Measurements from ENCODE around the gene FSD1. TPM values are rescaled to one million over a fixed set of nuclear protein-coding genes. Genes with fewer than 3 reads are reported as not detected.
"Not testable (repeated sequence)": the region's sequence is repeated elsewhere in the genome, so short reads cannot be mapped to it uniquely, and the experiment has no call there.

FSD1 gene
- total RNA-seq, 2 experiments from 2014 or later: 0.98 to 1.0 TPM

GRCh38 chr19:4284974-4285373, 19.4 kb upstream of the FSD1 start:
- ChIA-PET POLR2A (no interaction called here), CTCF (no interaction called here)
- H3K36me3 ChIP-seq (ENCODE audit: insufficient read depth, low read length): no peaks in the 10 kb centered on the region
- Mint-ChIP-seq H3K36me3 (ENCODE audit: low read depth) (no peaks in the 10 kb centered on the region), H3K27ac (no peak overlapping the region), H3K4me3 (no peak overlapping the region), H3K27me3 (peaks cover 13% of the 10 kb centered on the region), H3K4me1 (ENCODE audit: low read depth) (no peaks in the 10 kb centered on the region), H3K9me3 (no peaks in the 10 kb centered on the region)
- H3K4me3 ChIP-seq (ENCODE audit: low read length): no peak overlapping the region
- peaks cover 11% of the 10 kb centered on the region in 2 experiments for H3K27me3 ChIP-seq (ENCODE audit: control insufficient read depth in 1 of 2, insufficient read depth in 2 of 2, low read length in 2 of 2)
- TF ChIP-seq, protein P1, sequence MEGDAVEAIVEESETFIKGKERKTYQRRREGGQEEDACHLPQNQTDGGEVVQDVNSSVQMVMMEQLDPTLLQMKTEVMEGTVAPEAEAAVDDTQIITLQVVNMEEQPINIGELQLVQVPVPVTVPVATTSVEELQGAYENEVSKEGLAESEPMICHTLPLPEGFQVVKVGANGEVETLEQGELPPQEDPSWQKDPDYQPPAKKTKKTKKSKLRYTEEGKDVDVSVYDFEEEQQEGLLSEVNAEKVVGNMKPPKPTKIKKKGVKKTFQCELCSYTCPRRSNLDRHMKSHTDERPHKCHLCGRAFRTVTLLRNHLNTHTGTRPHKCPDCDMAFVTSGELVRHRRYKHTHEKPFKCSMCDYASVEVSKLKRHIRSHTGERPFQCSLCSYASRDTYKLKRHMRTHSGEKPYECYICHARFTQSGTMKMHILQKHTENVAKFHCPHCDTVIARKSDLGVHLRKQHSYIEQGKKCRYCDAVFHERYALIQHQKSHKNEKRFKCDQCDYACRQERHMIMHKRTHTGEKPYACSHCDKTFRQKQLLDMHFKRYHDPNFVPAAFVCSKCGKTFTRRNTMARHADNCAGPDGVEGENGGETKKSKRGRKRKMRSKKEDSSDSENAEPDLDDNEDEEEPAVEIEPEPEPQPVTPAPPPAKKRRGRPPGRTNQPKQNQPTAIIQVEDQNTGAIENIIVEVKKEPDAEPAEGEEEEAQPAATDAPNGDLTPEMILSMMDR (IDR thresholded peaks at IDR 0.05): no peak
- H3K4me1 ChIP-seq (ENCODE audit: insufficient read depth, low read length): peaks cover 2% of the 10 kb centered on the region
- DNase-seq (no peak), ATAC-seq (ENCODE audit: poor library complexity) (no peak)
- H3K27ac ChIP-seq (ENCODE audit: low read depth in 1 of 2, low read length in 2 of 2): no peak overlapping the region
- H3K9me3 ChIP-seq (ENCODE audit: control insufficient read depth in 1 of 2, insufficient read depth in 1 of 2, low read length in 2 of 2): peaks cover 0 to 3% of the 10 kb centered on the region in 2 experiments
- intact Hi-C loops (cut with DNase I, micrococcal nuclease): no loop called here

- H3K4me3 ChIP-seq (ENCODE audit: low read length); H3K27ac Mint-ChIP-seq; H3K4me3 Mint-ChIP-seq; H3K27me3 ChIP-seq (ENCODE audit: control insufficient read depth in 1 of 2, insufficient read depth in 2 of 2, low read length in 2 of 2); POLR2A ChIA-PET; H3K27ac ChIP-seq (ENCODE audit: low read depth in 1 of 2, low read length in 2 of 2); DNase-seq; H3K36me3 Mint-ChIP-seq (ENCODE audit: low read depth); intact Hi-C loops (cut with DNase I, micrococcal nuclease); H3K4me1 Mint-ChIP-seq (ENCODE audit: low read depth); H3K9me3 ChIP-seq (ENCODE audit: control insufficient read depth in 1 of 2, insufficient read depth in 1 of 2, low read length in 2 of 2); ATAC-seq (ENCODE audit: poor library complexity); H3K36me3 ChIP-seq (ENCODE audit: insufficient read depth, low read length); H3K9me3 Mint-ChIP-seq; H3K4me1 ChIP-seq (ENCODE audit: insufficient read depth, low read length); CTCF ChIA-PET; H3K27me3 Mint-ChIP-seq: not testable (repeated sequence)
Observed at GRCh38 chr19:4286141-4286540, 18.3 kb upstream of the FSD1 start.

GRCh38 chr19:4288091-4288777, 16.2 kb upstream of the FSD1 start:
- Mint-ChIP-seq H3K27ac (no peak overlapping the region), H3K27me3 (no peaks in the 10 kb centered on the region), H3K9me3 (no peaks in the 10 kb centered on the region), H3K4me3 (no peak overlapping the region), H3K36me3 (ENCODE audit: low read depth) (peaks cover 4% of the 10 kb centered on the region), H3K4me1 (ENCODE audit: low read depth) (no peaks in the 10 kb centered on the region)
- Histone ChIP-seq H3K27ac (ENCODE audit: low read depth in 1 of 2, low read length in 2 of 2) (no peak overlapping the region), H3K9me3 (ENCODE audit: control insufficient read depth in 1 of 2, insufficient read depth in 1 of 2, low read length in 2 of 2) (no peaks in the 10 kb centered on the region), H3K4me1 (ENCODE audit: insufficient read depth, low read length) (no peaks in the 10 kb centered on the region), H3K27me3 (ENCODE audit: control insufficient read depth in 1 of 2, insufficient read depth in 2 of 2, low read length in 2 of 2) (no peaks in the 10 kb centered on the region), H3K4me3 (ENCODE audit: low read length) (no peak overlapping the region), H3K36me3 (ENCODE audit: insufficient read depth, low read length) (no peaks in the 10 kb centered on the region)
- ChIA-PET CTCF (no interaction called here), POLR2A (no interaction called here)
- no peak for DNase-seq
- intact Hi-C loops (cut with DNase I, micrococcal nuclease): no loop called here
- TF ChIP-seq, protein P1 (IDR thresholded peaks at IDR 0.05): no peak
- ATAC-seq (ENCODE audit: poor library complexity): no peak

GRCh38 chr19:4291184-4291732, 13.1 kb upstream of the FSD1 start:
- TF ChIP-seq, protein P1 (IDR thresholded peaks at IDR 0.05): no peak
- H3K27me3 Mint-ChIP-seq: no peaks in the 10 kb centered on the region
- Histone ChIP-seq H3K4me3 (ENCODE audit: low read length) (no peak overlapping the region), H3K27ac (ENCODE audit: low read depth in 1 of 2, low read length in 2 of 2) (no peak overlapping the region), H3K4me1 (ENCODE audit: insufficient read depth, low read length) (no peaks in the 10 kb centered on the region), H3K27me3 (ENCODE audit: control insufficient read depth in 1 of 2, insufficient read depth in 2 of 2, low read length in 2 of 2) (no peaks in the 10 kb centered on the region), H3K9me3 (ENCODE audit: control insufficient read depth in 1 of 2, insufficient read depth in 1 of 2, low read length in 2 of 2) (no peaks in the 10 kb centered on the region), H3K36me3 (ENCODE audit: insufficient read depth, low read length) (no peaks in the 10 kb centered on the region)
- H3K27ac Mint-ChIP-seq: no peak overlapping the region
- no peaks in the 10 kb centered on the region for H3K9me3 Mint-ChIP-seq
- ATAC-seq (ENCODE audit: poor library complexity): no peak
- no peaks in the 10 kb centered on the region for H3K4me1 Mint-ChIP-seq (ENCODE audit: low read depth)
- DNase-seq: no peak
- POLR2A ChIA-PET: no interaction called here
- intact Hi-C loops (cut with DNase I, micrococcal nuclease): no loop called here
- H3K4me3 Mint-ChIP-seq: no peak overlapping the region
- CTCF ChIA-PET: no interaction called here
- peaks cover 16% of the 10 kb centered on the region for H3K36me3 Mint-ChIP-seq (ENCODE audit: low read depth)

All from CD4-positive, alpha-beta T cell (primary cell).